Fibroblast of pulmonary artery (primary cell): ENCODE measurements around the gene BCDIN3D.

Source experiments
- DNase-seq: peaks from one replicate; pipeline ENCODE4 v3.0.0-alpha.2; 2010; ENCODE audit warnings: low read depth
- H3K4me3 ChIP-seq: replicated peaks from 2 replicates; pipeline ENCODE4 v1.5.1; 2011; ENCODE audit warnings: low read depth, mild to moderate bottlenecking, control low read depth, low read length, moderate library complexity
- TF ChIP-seq, protein P1 (sequence below): IDR thresholded peaks from 2 replicates; pipeline ENCODE4 v1.5.1; 2011; ENCODE audit warnings: mild to moderate bottlenecking, control low read depth, low read length, inconsistent platforms; ENCODE audit errors: missing control alignments

Gene BCDIN3D

DNA sequence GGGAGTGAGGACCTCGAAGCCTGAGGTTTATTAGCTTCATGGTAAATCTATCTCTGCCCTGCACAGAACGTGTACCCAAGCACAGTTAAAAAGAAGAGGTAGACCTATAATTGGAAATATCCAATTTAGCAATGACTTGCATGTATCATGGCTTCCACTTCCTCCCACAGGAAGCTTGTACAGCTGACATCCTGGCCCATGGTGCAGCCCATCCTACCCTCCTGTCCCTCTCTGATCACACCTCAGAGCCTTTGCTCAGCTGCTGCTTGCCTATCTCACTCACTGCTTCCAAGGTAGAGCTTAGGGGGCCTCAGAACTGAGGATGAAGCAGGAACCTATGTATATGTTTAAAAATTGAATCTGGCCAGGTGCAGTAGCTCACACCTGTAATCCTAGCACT, 4.3 kb upstream of the BCDIN3D start:
- no peak for DNase-seq
- TF ChIP-seq, protein P1, sequence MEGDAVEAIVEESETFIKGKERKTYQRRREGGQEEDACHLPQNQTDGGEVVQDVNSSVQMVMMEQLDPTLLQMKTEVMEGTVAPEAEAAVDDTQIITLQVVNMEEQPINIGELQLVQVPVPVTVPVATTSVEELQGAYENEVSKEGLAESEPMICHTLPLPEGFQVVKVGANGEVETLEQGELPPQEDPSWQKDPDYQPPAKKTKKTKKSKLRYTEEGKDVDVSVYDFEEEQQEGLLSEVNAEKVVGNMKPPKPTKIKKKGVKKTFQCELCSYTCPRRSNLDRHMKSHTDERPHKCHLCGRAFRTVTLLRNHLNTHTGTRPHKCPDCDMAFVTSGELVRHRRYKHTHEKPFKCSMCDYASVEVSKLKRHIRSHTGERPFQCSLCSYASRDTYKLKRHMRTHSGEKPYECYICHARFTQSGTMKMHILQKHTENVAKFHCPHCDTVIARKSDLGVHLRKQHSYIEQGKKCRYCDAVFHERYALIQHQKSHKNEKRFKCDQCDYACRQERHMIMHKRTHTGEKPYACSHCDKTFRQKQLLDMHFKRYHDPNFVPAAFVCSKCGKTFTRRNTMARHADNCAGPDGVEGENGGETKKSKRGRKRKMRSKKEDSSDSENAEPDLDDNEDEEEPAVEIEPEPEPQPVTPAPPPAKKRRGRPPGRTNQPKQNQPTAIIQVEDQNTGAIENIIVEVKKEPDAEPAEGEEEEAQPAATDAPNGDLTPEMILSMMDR = no peak
- H3K4me3 ChIP-seq = no peak overlapping the region

DNA sequence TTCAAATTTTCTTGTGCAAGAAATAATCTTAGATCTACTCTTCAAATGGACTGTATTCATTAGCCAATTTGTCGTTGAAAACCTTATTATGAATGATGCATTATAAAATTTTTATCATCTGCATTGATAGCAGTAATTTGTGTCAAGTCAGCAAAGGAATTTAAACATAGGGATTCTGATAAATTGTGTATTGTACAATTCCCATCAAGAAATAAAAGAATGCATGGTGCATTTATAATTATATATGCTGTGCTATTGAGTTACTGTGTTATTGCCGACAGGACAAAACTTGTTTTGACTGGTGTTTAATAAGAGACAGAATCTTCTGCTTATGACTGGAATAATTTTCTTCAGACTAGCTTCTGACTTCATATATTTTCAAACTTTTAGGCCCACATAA, 3.1 kb upstream of the BCDIN3D start:
- no peak overlapping the region for H3K4me3 ChIP-seq
- TF ChIP-seq, protein P1 = no peak
- no peak for DNase-seq

DNA sequence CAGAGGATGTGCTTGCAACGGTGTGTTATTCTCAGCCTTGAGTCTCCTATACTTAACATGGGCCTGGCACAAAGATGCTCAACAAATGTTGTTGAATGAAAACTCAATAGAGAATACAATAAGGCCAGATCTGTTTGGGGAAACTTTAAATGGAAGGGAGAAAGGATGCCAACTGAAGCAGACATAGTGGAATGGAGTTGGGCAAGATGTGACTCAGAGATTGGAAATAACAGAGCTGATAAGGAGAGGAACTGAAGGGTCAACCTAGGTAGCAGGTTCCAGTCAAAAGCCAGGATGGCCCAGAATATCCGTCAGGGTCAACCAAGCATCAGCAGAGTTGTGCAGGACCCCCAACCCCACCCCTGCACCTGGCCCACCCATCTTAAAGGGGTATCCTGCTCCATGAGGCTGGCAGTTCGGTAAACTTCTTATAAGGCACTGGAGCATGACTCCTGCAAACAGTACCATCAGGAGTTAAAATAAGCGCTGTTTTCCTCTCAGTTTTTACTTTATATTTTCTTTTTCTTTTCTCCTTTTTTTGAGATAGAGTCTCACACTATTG, 1.1 kb upstream of the BCDIN3D start:
- no peak overlapping the region for H3K4me3 ChIP-seq
- TF ChIP-seq, protein P1 = no peak
- DNase-seq = no peak

DNA sequence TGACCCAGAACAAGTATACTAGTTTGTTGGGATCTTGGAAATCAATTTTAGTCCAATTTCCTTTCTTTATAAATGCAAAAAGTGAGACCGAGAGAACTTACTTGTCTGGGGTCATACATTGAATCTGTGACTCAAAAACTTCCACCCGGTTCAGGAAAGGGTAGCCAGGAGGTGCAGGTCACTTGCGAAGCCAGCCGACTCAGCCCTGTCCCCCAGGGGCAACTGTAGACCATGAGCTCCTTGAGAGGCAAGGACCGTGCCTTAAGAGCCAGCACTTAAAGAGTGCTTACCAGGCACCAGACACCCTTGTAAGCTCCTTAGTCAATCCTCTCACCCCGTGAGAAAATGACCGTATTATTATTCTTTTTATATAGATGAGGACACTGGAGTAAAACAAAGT, 505 bp upstream of the BCDIN3D start:
- peak overlapping the region; percentile 86 for H3K4me3 ChIP-seq
- TF ChIP-seq, protein P1 = no peak
- no peak for DNase-seq

DNA sequence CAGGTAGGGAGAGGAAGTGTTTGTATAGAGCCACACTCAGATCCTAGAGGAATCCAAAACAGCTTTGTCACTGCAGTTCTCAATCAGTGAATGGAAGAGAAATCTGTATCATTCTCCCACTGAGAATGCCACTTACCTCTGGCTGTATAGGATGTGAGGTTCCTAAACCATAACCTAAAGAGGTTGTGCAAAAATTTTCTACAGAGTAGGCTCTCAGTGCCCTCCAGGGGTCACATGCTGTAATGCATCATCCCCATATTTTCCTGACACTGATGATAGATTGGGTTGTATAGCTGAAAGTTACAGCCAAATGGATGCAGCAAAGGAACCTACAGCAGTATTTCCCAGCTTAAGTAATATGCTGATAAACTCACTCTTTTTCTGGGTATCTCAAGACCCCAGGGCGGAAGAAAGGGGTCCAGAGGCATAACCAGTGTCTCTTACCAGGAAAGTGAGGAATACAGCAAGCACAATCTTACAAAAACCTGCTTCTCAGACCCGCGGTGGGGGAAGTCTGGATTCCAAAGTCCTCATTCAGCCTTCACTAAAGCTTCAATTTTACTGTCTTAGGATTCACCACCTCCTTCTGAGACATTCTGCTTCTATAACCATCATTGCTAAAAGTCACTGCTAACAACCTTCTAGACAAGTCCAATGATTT, 3.8 kb downstream of the BCDIN3D start:
- TF ChIP-seq, protein P1 = peak; percentile 84
- peak; percentile 70 for DNase-seq
- no peak overlapping the region for H3K4me3 ChIP-seq

DNA sequence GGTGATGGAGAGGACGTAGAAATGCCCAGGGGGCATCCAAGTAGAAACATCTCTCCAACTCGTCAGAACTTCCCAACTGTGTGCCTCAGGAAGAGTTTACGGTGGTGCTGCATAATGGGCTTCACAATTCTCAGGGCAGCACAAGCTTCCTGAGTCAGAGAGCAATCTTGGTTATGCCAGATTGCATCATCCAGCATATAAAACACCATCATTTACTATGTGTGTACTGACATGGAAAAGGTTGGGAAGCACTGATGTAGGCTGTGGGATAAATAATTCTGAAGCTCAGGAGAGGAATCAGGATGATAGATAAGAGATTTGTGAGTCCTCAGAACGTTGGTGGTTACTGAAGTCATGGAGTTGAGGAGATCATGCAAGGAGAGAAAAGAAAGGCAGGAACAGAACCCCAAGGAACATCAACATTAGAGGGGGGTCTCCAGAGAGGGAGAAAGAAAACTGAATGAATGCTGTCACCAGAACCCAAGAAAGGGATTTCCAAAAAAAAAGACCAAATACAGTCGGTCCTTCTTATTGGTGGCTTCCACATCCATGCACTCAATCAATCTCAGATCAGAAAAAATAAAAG, 10.0 kb downstream of the BCDIN3D start:
- no peak overlapping the region for H3K4me3 ChIP-seq
- TF ChIP-seq, protein P1 = no peak
- DNase-seq = peak; percentile 76

DNA sequence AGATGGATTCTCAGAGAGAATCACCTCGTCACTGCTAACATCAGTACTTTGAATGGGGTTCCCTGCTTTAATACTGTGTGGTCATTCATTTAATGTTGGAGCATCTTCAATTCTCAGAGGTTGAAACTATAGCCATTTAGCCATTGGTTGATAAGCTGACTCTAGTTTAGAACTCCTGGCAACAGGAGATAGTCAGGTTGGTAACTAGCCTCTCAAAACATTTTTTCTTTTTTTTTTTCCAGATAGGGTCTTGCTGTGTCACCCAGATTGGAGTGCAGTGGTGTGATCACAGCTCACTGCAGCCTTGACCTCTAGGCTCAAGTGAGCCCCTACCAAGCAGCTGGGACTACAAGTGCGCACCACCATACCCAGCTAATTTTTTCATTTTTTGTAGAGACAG, 11.2 kb downstream of the BCDIN3D start:
- no peak overlapping the region for H3K4me3 ChIP-seq
- no peak for DNase-seq
- TF ChIP-seq, protein P1 = no peak
